ENCODE data around the gene ANKAR. TPM values are rescaled to one million over a fixed set of nuclear protein-coding genes. Genes with fewer than 3 reads are reported as not detected.
A peak's percentile ranks its signal among the peaks of the same experiment; 100 is the strongest.
"Not testable (repeated sequence)": the region's sequence is repeated elsewhere in the genome, so short reads cannot be mapped to it uniquely, and the experiment has no call there.

ANKAR gene
- total RNA-seq, 4 donors from 2014 or later: 2.6 to 47.0 (median 18.5) TPM

DNA sequence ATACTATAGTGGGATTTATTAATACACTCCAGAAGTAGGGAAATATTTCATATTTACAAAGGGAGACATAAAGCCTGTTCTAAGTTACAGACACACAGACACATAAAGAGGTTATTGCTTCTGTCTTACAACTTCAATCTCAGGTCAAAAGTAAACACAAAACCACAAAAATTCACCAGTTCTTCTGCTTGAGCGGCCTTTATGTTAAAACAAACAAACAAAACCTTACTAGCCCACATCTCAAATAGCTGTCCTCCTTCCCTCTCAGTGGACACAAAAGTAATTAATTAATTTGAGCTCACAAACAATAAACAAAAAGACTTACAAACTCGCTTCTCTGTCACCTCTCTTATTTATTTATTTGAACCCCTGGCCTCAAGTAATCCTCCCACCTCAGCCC, 14.7 kb upstream of the ANKAR start:
- intact Hi-C loops (cut with DNase I; ENCODE audit: low total_unique reads): loop anchor here (5.0 kb wide), 1 partner anchor 33 kb away; no protein-coding TSS in a partner anchor
- Histone ChIP-seq H3K9me3 (no peaks in the 10 kb centered on the region), H3K4me1 (peaks cover 0 to 11% of the 10 kb centered on the region in 2 donors), H3K36me3 (no peaks in the 10 kb centered on the region), H3K27ac (no peak overlapping the region), H3K4me3 (no peak overlapping the region), H3K27me3 (no peaks in the 10 kb centered on the region)
- no peak for DNase-seq
- no peak for TF ChIP-seq POLR2A (IDR thresholded peaks at IDR 0.05)
- TF ChIP-seq CTCF (IDR thresholded peaks at IDR 0.05): no peak

DNA sequence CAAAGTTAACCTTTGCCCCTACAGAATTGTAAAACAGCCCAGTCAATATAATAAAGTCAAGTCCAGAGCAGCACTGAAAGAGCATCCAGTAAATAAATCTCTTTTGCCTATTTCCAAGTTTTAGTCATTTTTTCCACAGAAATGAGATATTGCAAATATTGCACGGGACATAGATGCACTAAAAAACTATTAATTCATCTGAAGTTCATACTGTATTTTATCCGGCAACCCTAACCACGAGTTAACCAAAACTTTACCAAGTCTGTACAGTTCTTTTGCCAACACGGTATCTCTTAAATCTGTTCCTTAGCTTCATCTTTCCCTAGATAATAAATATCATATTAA, 13.7 kb upstream of the ANKAR start:
- intact Hi-C loops (cut with DNase I; ENCODE audit: low total_unique reads): no loop called here
- Histone ChIP-seq H3K36me3 (no peaks in the 10 kb centered on the region), H3K27me3 (no peaks in the 10 kb centered on the region), H3K9me3 (no peaks in the 10 kb centered on the region), H3K4me3 (no peak overlapping the region), H3K27ac (peak overlapping the region; percentile 15 to 22), H3K4me1 (peaks cover 0 to 11% of the 10 kb centered on the region in 2 donors)
- DNase-seq: no peak
- no peak for TF ChIP-seq CTCF (IDR thresholded peaks at IDR 0.05)
- no peak for TF ChIP-seq POLR2A (IDR thresholded peaks at IDR 0.05)

- H3K4me1 ChIP-seq: peaks cover 0 to 11% of the 10 kb centered on the region in 2 donors
Measured at GRCh38 chr2:189661148-189661956, 13.1 kb upstream of the ANKAR start, which contains the start of gene ASNSD1. Gene ASNSD1, plus strand, starts transcription at chr2:189661459. Its CDS starts 4,674 bp downstream, at chr2:189666133.

DNA sequence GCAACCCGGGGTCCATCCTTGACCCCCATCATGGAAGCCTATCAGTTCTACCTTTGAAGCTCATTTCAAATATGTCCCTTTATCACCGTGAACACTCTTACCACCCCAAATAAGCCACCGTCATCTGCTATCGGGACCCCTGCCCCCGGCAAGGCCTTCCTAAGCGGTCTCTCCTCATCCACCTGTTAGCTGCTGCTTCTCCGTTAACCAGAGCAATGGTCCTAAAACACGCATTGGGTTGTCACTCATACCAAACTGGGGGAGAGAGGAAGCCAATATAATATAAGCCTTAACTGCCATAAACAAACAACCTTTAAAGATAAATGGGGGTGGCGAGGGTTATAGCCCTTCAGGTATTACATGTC, 12.5 kb upstream of the ANKAR start:
- H3K4me1 ChIP-seq: peaks cover 0 to 11% of the 10 kb centered on the region in 2 donors
- intact Hi-C loops (cut with DNase I; ENCODE audit: low total_unique reads): no loop called here
- no peak for TF ChIP-seq CTCF (IDR thresholded peaks at IDR 0.05)

More at GRCh38 chr2:189661148-189661956, 13.1 kb upstream of the ANKAR start, which contains the start of gene ASNSD1:
- H3K36me3 ChIP-seq: no peaks in the 10 kb centered on the region
- DNase-seq: peak; percentile 99
- H3K9me3 ChIP-seq: no peaks in the 10 kb centered on the region
- H3K4me3 ChIP-seq: peak within 1 kb of the TSS; percentile 72 to 74
- peak; percentile 95 to 100 (median 100) for TF ChIP-seq CTCF (IDR thresholded peaks at IDR 0.05)
- peak; percentile 89 to 95 for TF ChIP-seq POLR2A (IDR thresholded peaks at IDR 0.05)
- H3K27ac ChIP-seq: peak within 1 kb of the TSS; percentile 86 to 92
- H3K27me3 ChIP-seq: no peaks in the 10 kb centered on the region
- intact Hi-C loops (cut with DNase I; ENCODE audit: low total_unique reads): no loop called here

GRCh38 chr2:189662669-189663226, 11.7 kb upstream of the ANKAR start:
- H3K27me3 ChIP-seq: no peaks in the 10 kb centered on the region
- no peaks in the 10 kb centered on the region for H3K9me3 ChIP-seq
- TF ChIP-seq CTCF (IDR thresholded peaks at IDR 0.05) (no peak), POLR2A (IDR thresholded peaks at IDR 0.05) (no peak)
- H3K36me3 ChIP-seq: no peaks in the 10 kb centered on the region
- intact Hi-C loops (cut with DNase I; ENCODE audit: low total_unique reads): no loop called here
- peak overlapping the region; percentile 86 to 92 for H3K27ac ChIP-seq
- H3K4me1 ChIP-seq: peaks cover 0 to 11% of the 10 kb centered on the region in 2 donors
- peak overlapping the region; percentile 72 to 74 for H3K4me3 ChIP-seq
- DNase-seq: no peak

More for the DNA sequence above, 12.5 kb upstream of the ANKAR start:
- H3K9me3 ChIP-seq: no peaks in the 10 kb centered on the region
- H3K36me3 ChIP-seq: no peaks in the 10 kb centered on the region
- peak overlapping the region; percentile 72 to 74 for H3K4me3 ChIP-seq
- H3K27ac ChIP-seq: peak overlapping the region; percentile 86 to 92
- H3K27me3 ChIP-seq: no peaks in the 10 kb centered on the region
- DNase-seq: no peak

GRCh38 chr2:189663319-189663718, 11.2 kb upstream of the ANKAR start:
- intact Hi-C loops (cut with DNase I; ENCODE audit: low total_unique reads); DNase-seq: not testable (repeated sequence)

More at GRCh38 chr2:189663319-189663718, 11.2 kb upstream of the ANKAR start:
- not testable (repeated sequence) for H3K4me3 ChIP-seq, H3K27me3 ChIP-seq, H3K27ac ChIP-seq, H3K36me3 ChIP-seq, H3K9me3 ChIP-seq
- H3K4me1 ChIP-seq: peaks cover 0 to 11% of the 10 kb centered on the region in 2 donors
